Sigmoid colon (tissue), 7 donors: ENCODE measurements around the gene IGIP. TPM values are rescaled to one million over a fixed set of nuclear protein-coding genes. Genes with fewer than 3 reads are reported as not detected.

Experiments used
- DNase-seq: peaks from one replicate; pipeline ENCODE4 v3.0.0-alpha.2; 2019
- H3K27ac ChIP-seq, 4 donors: fragments of 200-600 bp; sonication (generic); one replicate each; pipeline ENCODE4 v1.5.1; 2016 to 2019; ENCODE audit warnings: mild to moderate bottlenecking in 1 of 4
- H3K27me3 ChIP-seq, 3 donors: fragments of 200-600 bp; sonication (generic); one replicate each; pipeline ENCODE4 v1.5.1; 2019; ENCODE audit warnings: mild to moderate bottlenecking in 1 of 3
- H3K36me3 ChIP-seq, 4 donors: fragments of 200-600 bp; sonication (generic); one replicate each; pipeline ENCODE4 v1.5.1; 2016 to 2019
- H3K4me1 ChIP-seq, 4 donors: fragments of 200-600 bp; sonication (generic); one replicate each; pipeline ENCODE4 v1.5.1; 2017 to 2019
- H3K4me3 ChIP-seq, 4 donors: fragments of 200-600 bp; sonication (generic); one replicate each; pipeline ENCODE4 v1.5.1; 2017 to 2019; ENCODE audit warnings: mild to moderate bottlenecking in 2 of 4, moderate library complexity in 1 of 4
- H3K9me3 ChIP-seq, 4 donors: fragments of 200-600 bp in 3 of 4; sonication (generic) in 3 of 4; one replicate each; pipeline versions ENCODE4 v1.5.1 to v1.6.1; 2013 to 2019
- EP300 ChIP-seq, 4 donors: sonication (generic); formaldehyde crosslinking; IDR thresholded peaks; one replicate each; pipeline ENCODE4 v1.6.1; 2017; ENCODE audit warnings: antibody characterized with exemption in 4 of 4
- POLR2A ChIP-seq, 2 donors: fragments of 450-650 bp; IDR thresholded peaks; one replicate each; pipeline ENCODE4 v1.6.1; 2016; ENCODE audit warnings: antibody characterized with exemption in 2 of 2, mild to moderate bottlenecking in 2 of 2, moderate library complexity in 2 of 2
- POLR2AphosphoS5 ChIP-seq, 4 donors: sonication (generic); formaldehyde crosslinking; IDR thresholded peaks; one replicate each; pipeline ENCODE4 v1.6.1; 2017; ENCODE audit warnings: antibody characterized with exemption in 4 of 4
- WGBS, 2 donors: extraction: QIAGEN DNeasy Blood & Tissue Kit; methylation state at CpG; one replicate each; pipeline ENCODE4 v1.1.7; 2013; 5-methylcytosine and 5-hydroxymethylcytosine counted together
- intact Hi-C: fragments of 100-400 bp; cut with DNase I; formaldehyde crosslinking; loops from one replicate; pipeline ENCODE4 v1.15.1; 2023
- polyA plus RNA-seq, 3 donors: library from polyadenylated mRNA; stranded (reverse); fragments of 200-250 nt; gene quantifications; one replicate each; pipeline ENCODE4 v1.2.3, GENCODE V29; 2013
- total RNA-seq, 4 donors: library from RNA; depleted of rRNA; stranded (reverse); fragments of >200 nt; gene quantifications; one replicate each; pipeline ENCODE4 v1.1.0, GENCODE V29; 2016
- TF ChIP-seq, protein P1 (sequence below), 4 experiments: fragments of 450-650 bp in 3 of 4; fragments of 200-600 bp in 1 of 4; IDR thresholded peaks; one replicate each; pipeline ENCODE4 v1.5.1; 2016 to 2019; ENCODE audit warnings: antibody characterized with exemption in 4 of 4, mild to moderate bottlenecking in 3 of 4, moderate library complexity in 2 of 4
- donor health status: healthy with polysubstance abuse.
- donor health status: Bipolar disorder and iron deficiency.
- donor health status: healthy.

IGIP gene
- total and polyA plus RNA-seq, 7 donors, result 3.5 to 35.2 (median 24.7) TPM

GRCh38 chr5:140101179-140101578 lies 24.6 kb upstream of the IGIP start:
- peaks cover 0 to under 1% (median 0%) of the 10 kb centered on the region in 4 donors for H3K4me1 ChIP-seq
- intact Hi-C loops, result no loop called here
- TF ChIP-seq, protein P1, sequence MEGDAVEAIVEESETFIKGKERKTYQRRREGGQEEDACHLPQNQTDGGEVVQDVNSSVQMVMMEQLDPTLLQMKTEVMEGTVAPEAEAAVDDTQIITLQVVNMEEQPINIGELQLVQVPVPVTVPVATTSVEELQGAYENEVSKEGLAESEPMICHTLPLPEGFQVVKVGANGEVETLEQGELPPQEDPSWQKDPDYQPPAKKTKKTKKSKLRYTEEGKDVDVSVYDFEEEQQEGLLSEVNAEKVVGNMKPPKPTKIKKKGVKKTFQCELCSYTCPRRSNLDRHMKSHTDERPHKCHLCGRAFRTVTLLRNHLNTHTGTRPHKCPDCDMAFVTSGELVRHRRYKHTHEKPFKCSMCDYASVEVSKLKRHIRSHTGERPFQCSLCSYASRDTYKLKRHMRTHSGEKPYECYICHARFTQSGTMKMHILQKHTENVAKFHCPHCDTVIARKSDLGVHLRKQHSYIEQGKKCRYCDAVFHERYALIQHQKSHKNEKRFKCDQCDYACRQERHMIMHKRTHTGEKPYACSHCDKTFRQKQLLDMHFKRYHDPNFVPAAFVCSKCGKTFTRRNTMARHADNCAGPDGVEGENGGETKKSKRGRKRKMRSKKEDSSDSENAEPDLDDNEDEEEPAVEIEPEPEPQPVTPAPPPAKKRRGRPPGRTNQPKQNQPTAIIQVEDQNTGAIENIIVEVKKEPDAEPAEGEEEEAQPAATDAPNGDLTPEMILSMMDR (IDR thresholded peaks at IDR 0.05), result no peak
- TF ChIP-seq EP300 (IDR thresholded peaks at IDR 0.05) (no peak), POLR2A (IDR thresholded peaks at IDR 0.05) (no peak), POLR2AphosphoS5 (IDR thresholded peaks at IDR 0.05) (no peak)
- H3K9me3 ChIP-seq, result no peaks in the 10 kb centered on the region
- no peak for DNase-seq
- H3K36me3 ChIP-seq, result no peaks in the 10 kb centered on the region
- H3K27me3 ChIP-seq, result no peaks in the 10 kb centered on the region
- no peak overlapping the region for H3K4me3 ChIP-seq
- H3K27ac ChIP-seq, result no peak overlapping the region
- 91 to 94% methylated on average over 1 of the region's 1 CpG for WGBS, 2 donors

DNA sequence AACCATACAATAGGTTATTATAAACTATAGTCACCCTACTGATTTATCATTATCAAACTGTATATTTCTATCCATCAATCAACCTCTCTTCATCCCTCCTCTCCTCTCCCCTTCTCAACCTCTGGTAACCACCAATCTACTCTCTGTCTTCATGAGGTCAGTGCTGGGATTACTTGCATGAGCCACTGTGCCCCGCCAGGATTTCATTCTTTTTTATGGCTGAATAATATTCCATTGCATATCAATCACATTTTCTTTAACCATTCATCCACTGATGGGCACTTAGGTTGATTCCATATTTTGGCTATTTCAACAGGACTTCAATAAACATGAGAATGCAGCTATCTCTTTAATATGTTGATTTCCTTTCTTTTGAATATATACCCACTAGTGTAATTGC lies 22.6 kb upstream of the IGIP start:
- intact Hi-C loops, result no loop called here
- no peak for DNase-seq
- TF ChIP-seq EP300 (IDR thresholded peaks at IDR 0.05) (no peak), POLR2A (IDR thresholded peaks at IDR 0.05) (no peak), POLR2AphosphoS5 (IDR thresholded peaks at IDR 0.05) (no peak)
- TF ChIP-seq, protein P1 (IDR thresholded peaks at IDR 0.05), result no peak

GRCh38 chr5:140104100-140104499 lies 21.6 kb upstream of the IGIP start:
- no peaks in the 10 kb centered on the region for H3K9me3 ChIP-seq
- DNase-seq, result no peak
- no peaks in the 10 kb centered on the region for H3K36me3 ChIP-seq
- H3K4me3 ChIP-seq, result no peak overlapping the region
- TF ChIP-seq EP300 (IDR thresholded peaks at IDR 0.05), result no peak
- no peak for TF ChIP-seq POLR2A (IDR thresholded peaks at IDR 0.05)
- no peak for TF ChIP-seq POLR2AphosphoS5 (IDR thresholded peaks at IDR 0.05)
- TF ChIP-seq, protein P1 (IDR thresholded peaks at IDR 0.05), result no peak
- H3K4me1 ChIP-seq, result peaks cover 0 to 20% (median 17%) of the 10 kb centered on the region in 4 donors
- 71 to 78% methylated on average over 1 of the region's 1 CpG for WGBS, 2 donors
- no peak overlapping the region for H3K27ac ChIP-seq
- no peaks in the 10 kb centered on the region for H3K27me3 ChIP-seq
- intact Hi-C loops, result no loop called here

More for the DNA sequence above, 22.6 kb upstream of the IGIP start:
- no peaks in the 10 kb centered on the region for H3K27me3 ChIP-seq
- no peak overlapping the region for H3K27ac ChIP-seq
- peaks cover 0 to 11% (median 9%) of the 10 kb centered on the region in 4 donors for H3K4me1 ChIP-seq
- WGBS, 2 donors, result 63 to 81% methylated on average over 1 of the region's 1 CpG
- H3K9me3 ChIP-seq, result no peaks in the 10 kb centered on the region
- H3K36me3 ChIP-seq, result no peaks in the 10 kb centered on the region
- no peak overlapping the region for H3K4me3 ChIP-seq

DNA sequence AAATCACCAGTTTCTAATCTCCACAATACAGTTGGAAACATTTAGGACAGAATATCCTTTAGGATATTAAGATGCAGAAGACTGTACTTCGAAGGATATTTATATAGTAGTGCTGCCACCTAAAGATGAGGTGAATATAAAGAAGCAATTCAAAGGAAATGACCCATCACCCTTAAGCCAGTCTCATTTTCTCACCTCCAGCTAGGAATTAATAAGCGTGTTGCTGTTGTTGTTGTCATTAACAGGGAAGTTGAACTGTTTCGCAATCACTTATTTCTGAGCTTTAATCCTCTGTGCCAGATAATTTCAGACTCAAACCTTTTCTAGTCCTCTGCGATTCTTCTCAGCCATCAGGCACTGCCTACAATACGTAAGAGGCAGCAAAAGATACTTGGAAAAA lies 19.6 kb upstream of the IGIP start:
- H3K27ac ChIP-seq, result peak overlapping the region; percentile 93 to 99 (median 96)
- TF ChIP-seq EP300 (IDR thresholded peaks at IDR 0.05) (no peak), POLR2AphosphoS5 (IDR thresholded peaks at IDR 0.05) (no peak), POLR2A (IDR thresholded peaks at IDR 0.05) (no peak)
- TF ChIP-seq, protein P1 (IDR thresholded peaks at IDR 0.05), result no peak
- no peak for DNase-seq
- no peak overlapping the region for H3K4me3 ChIP-seq
- no peaks in the 10 kb centered on the region for H3K27me3 ChIP-seq
- H3K36me3 ChIP-seq, result no peaks in the 10 kb centered on the region
- H3K9me3 ChIP-seq, result no peaks in the 10 kb centered on the region
- 71 to 75% methylated on average over 5 of the region's 5 CpGs for WGBS, 2 donors
- intact Hi-C loops, result loop anchor here (2.0 to 5.0 kb wide), 2 partner anchors 34 to 39 kb away; no protein-coding TSS in a partner anchor
- H3K4me1 ChIP-seq, result peaks cover 0 to 31% (median 22%) of the 10 kb centered on the region in 4 donors

GRCh38 chr5:140106805-140107311 lies 18.9 kb upstream of the IGIP start:
- H3K4me1 ChIP-seq, result peaks cover 0 to 31% (median 22%) of the 10 kb centered on the region in 4 donors
- DNase-seq, result no peak
- no peaks in the 10 kb centered on the region for H3K36me3 ChIP-seq
- H3K27me3 ChIP-seq, result no peaks in the 10 kb centered on the region
- peak overlapping the region; percentile 77 to 86 (median 80) for H3K4me3 ChIP-seq
- intact Hi-C loops, result loop anchor here (2.0 to 5.0 kb wide), 2 partner anchors 35 to 38 kb away; no protein-coding TSS in a partner anchor
- H3K9me3 ChIP-seq, result no peaks in the 10 kb centered on the region
- TF ChIP-seq, protein P1 (IDR thresholded peaks at IDR 0.05), result no peak
- TF ChIP-seq POLR2AphosphoS5 (IDR thresholded peaks at IDR 0.05) (no peak), POLR2A (IDR thresholded peaks at IDR 0.05) (no peak), EP300 (IDR thresholded peaks at IDR 0.05) (no peak)
- peak overlapping the region; percentile 93 to 99 (median 96) for H3K27ac ChIP-seq
- 56 to 63% methylated on average over 16 of the region's 16 CpGs for WGBS, 2 donors
